Esophagus squamous epithelium (tissue), 5 donors: ENCODE data around the gene ATN1. TPM values are rescaled to one million over a fixed set of nuclear protein-coding genes. Genes with fewer than 3 reads are reported as not detected.
"Not testable (repeated sequence)": the region's sequence is repeated elsewhere in the genome, so short reads cannot be mapped to it uniquely, and the experiment has no call there.

Source experiments
- DNase-seq: peaks from one replicate; lab custom pipeline; 2025; lab: John Stamatoyannopoulos, UW
- H3K27ac ChIP-seq, 4 donors: fragments of 200-600 bp; sonication (generic); one replicate each; pipeline ENCODE4 v1.5.1; 2016 to 2019; ENCODE audit warnings: mild to moderate bottlenecking in 1 of 4
- H3K27me3 ChIP-seq, 4 donors: fragments of 200-600 bp; sonication (generic); 1 replicate in 3 of 4; 2 replicates in 1 of 4; pipeline versions ENCODE4 v1.5.1 to v1.6.0; 2017 to 2021; ENCODE audit warnings: antibody characterized with exemption in 1 of 4
- H3K36me3 ChIP-seq, 3 donors: fragments of 200-600 bp; sonication (generic); one replicate each; pipeline ENCODE4 v1.5.1; 2016 to 2019
- H3K4me1 ChIP-seq, 3 donors: fragments of 200-600 bp; sonication (generic); one replicate each; pipeline ENCODE4 v1.5.1; 2017 to 2019
- H3K4me3 ChIP-seq, 4 donors: fragments of 200-600 bp; sonication (generic); 1 replicate in 3 of 4; 2 replicates in 1 of 4; pipeline ENCODE4 v1.5.1; 2016 to 2019; ENCODE audit warnings: mild to moderate bottlenecking in 2 of 4, moderate library complexity in 1 of 4
- H3K9me3 ChIP-seq, 3 donors: fragments of 200-600 bp; sonication (generic); one replicate each; pipeline ENCODE4 v1.5.1; 2016 to 2019
- POLR2A ChIP-seq, 4 donors: fragments of 450-650 bp; IDR thresholded peaks; one replicate each; pipeline ENCODE4 v1.6.1; 2017; ENCODE audit warnings: antibody characterized with exemption in 4 of 4, mild to moderate bottlenecking in 4 of 4, moderate library complexity in 3 of 4
- WGBS, 2 donors: methylation state at CpG; one replicate each; pipeline ENCODE4 v1.1.5; 2018; 5-methylcytosine and 5-hydroxymethylcytosine counted together
- intact Hi-C: fragments of 100-400 bp; cut with DNase I; formaldehyde crosslinking; loops from one replicate; pipeline ENCODE4 v1.15.0; 2022
- total RNA-seq, 4 donors: library from RNA; depleted of rRNA; stranded (reverse); fragments of >200 nt; gene quantifications; one replicate each; pipeline ENCODE4 v1.1.0, GENCODE V29; 2016
- TF ChIP-seq, protein P1 (sequence below), 6 experiments: fragments of 450-650 bp in 4 of 6; fragments of 200-600 bp in 2 of 6; sonication (generic) in 2 of 6; IDR thresholded peaks; one replicate each; pipeline ENCODE4 v1.5.1; 2016 to 2019; ENCODE audit warnings: antibody characterized with exemption in 6 of 6, mild to moderate bottlenecking in 4 of 6, moderate library complexity in 4 of 6
- donor health status: DM: yes; HTN: yes; CAD: no.

The ATN1 gene
- total RNA-seq, 4 donors from 2014 or later: 12.2 to 28.8 (median 22.2) TPM

DNA sequence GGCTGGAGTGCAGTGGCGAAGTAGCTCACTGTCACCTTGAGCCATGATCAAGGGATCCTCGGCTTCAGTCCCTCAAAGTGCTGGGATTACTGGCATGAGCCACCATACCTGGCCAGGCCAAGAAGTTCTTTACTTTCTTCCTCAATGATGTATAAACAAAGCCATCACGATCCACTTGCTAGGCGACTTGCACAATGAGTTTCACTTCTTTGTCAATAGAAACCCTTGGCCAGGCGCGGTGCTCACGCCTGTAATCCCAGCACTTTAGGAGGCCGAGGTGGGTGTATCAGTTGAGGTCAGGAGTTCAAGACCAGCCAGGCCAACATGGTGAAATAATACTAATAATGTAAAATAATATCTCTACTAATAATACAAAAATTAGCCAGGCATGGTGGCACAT lies 40.3 kb upstream of the ATN1 start:
- no peak for DNase-seq
- intact Hi-C loops: no loop called here
- H3K27me3 ChIP-seq: no peaks in the 10 kb centered on the region
- H3K4me1 ChIP-seq: peaks cover 3 to 40% (median 6%) of the 10 kb centered on the region in 3 donors
- H3K4me3 ChIP-seq: no peak overlapping the region
- peak overlapping the region in 1 of 4 donors; percentile 44 for H3K27ac ChIP-seq
- peaks cover 0 to 32% (median 5%) of the 10 kb centered on the region in 3 donors for H3K36me3 ChIP-seq
- TF ChIP-seq, protein P1, sequence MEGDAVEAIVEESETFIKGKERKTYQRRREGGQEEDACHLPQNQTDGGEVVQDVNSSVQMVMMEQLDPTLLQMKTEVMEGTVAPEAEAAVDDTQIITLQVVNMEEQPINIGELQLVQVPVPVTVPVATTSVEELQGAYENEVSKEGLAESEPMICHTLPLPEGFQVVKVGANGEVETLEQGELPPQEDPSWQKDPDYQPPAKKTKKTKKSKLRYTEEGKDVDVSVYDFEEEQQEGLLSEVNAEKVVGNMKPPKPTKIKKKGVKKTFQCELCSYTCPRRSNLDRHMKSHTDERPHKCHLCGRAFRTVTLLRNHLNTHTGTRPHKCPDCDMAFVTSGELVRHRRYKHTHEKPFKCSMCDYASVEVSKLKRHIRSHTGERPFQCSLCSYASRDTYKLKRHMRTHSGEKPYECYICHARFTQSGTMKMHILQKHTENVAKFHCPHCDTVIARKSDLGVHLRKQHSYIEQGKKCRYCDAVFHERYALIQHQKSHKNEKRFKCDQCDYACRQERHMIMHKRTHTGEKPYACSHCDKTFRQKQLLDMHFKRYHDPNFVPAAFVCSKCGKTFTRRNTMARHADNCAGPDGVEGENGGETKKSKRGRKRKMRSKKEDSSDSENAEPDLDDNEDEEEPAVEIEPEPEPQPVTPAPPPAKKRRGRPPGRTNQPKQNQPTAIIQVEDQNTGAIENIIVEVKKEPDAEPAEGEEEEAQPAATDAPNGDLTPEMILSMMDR (IDR thresholded peaks at IDR 0.05): no peak
- no peak for TF ChIP-seq POLR2A (IDR thresholded peaks at IDR 0.05)
- no peaks in the 10 kb centered on the region for H3K9me3 ChIP-seq
- 62 to 79% methylated on average over 7 to 8 of the region's 8 CpGs for WGBS, 2 donors

DNA sequence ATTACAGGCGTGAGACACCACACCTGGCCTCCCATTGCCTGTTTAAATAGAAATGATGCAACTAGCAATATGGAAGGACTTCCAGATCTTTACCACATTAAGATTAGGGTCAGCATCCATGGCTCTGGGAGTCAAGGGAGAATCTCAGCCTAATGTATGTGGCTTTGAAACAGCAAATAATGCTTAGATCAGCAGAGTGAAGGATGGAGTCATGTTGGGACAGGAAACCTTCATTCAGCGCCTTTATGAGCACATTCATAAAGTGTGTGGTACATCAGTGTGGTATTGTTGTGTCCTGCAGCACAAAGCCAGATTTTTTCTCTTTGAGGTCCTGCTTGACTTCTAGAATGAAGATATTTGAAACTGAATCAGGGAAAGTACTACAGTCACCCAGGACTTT lies 39.4 kb upstream of the ATN1 start:
- TF ChIP-seq, protein P1 (IDR thresholded peaks at IDR 0.05): no peak
- TF ChIP-seq POLR2A (IDR thresholded peaks at IDR 0.05): no peak
- peaks cover 3 to 40% (median 6%) of the 10 kb centered on the region in 3 donors for H3K4me1 ChIP-seq
- H3K27ac ChIP-seq: peak overlapping the region in 1 of 4 donors; percentile 0
- 21 to 55% methylated on average over 1 to 2 of the region's 2 CpGs for WGBS, 2 donors
- intact Hi-C loops: no loop called here
- no peak for DNase-seq
- H3K27me3 ChIP-seq: no peaks in the 10 kb centered on the region
- no peaks in the 10 kb centered on the region for H3K9me3 ChIP-seq
- H3K4me3 ChIP-seq: no peak overlapping the region
- peaks cover 0 to 23% (median 5%) of the 10 kb centered on the region in 3 donors for H3K36me3 ChIP-seq

GRCh38 chr12:6888794-6889193 lies 39.0 kb upstream of the ATN1 start:
- H3K36me3 ChIP-seq: peaks cover 0 to 18% (median 3%) of the 10 kb centered on the region in 3 donors
- H3K9me3 ChIP-seq, DNase-seq, H3K27me3 ChIP-seq, H3K4me3 ChIP-seq, intact Hi-C loops: not testable (repeated sequence)
- peaks cover 3 to 40% (median 6%) of the 10 kb centered on the region in 3 donors for H3K4me1 ChIP-seq
- WGBS, 2 donors: 60 to 76% methylated on average over 7 of the region's 7 CpGs
- H3K27ac ChIP-seq: peak overlapping the region in 1 of 4 donors; percentile 0

GRCh38 chr12:6889775-6890573 lies 37.8 kb upstream of the ATN1 start:
- DNase-seq, H3K9me3 ChIP-seq, H3K4me3 ChIP-seq, H3K36me3 ChIP-seq, H3K27me3 ChIP-seq, intact Hi-C loops: not testable (repeated sequence)
- Histone ChIP-seq H3K4me1 (peaks cover 3 to 40% (median 6%) of the 10 kb centered on the region in 3 donors), H3K27ac (peak overlapping the region; percentile 86 to 92 (median 88))
- 85 to 92% methylated on average over 20 to 21 of the region's 21 CpGs for WGBS, 2 donors

DNA sequence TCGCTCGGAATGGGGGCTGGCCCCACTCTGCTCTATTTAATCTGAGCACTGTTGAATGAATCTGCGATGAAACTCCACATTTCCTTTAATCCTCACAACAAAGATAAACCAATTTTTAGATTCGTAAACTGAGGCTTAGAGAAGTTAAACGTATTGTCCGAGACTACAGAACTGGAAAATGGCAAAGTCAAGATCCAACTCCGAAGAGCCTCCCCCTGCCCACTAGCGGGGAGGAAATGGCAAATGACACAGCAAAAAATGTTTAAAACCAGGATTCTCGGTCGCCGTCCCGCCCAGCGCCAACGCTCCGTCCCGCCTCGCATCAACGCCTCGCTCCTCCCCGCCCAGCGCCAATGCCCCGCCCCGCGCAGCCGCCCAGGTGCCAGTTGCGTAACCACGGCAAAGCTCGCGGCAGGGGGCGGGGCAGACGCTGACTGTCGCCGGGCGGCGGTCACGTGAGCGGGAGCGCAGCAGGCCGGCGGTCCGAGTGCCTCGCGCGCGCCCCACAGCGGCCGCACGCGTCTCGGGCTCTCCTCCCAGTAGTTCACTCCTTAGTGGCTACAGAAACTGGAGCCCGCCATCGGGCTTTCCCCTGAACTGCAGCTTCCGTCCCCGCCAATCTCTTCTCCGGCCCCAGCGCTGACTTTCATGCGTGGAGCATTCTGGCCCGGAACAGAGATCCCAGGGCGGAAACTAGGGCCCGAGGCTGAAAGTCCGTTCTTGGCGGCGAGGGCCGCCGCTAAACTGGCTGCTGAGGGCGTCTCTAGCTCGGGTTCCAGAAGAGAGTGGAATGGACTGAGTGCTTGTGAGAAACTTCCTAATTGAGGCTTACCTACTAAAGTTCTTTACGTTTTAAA lies 36.7 kb upstream of the ATN1 start:
- Histone ChIP-seq H3K4me1 (peaks cover 3 to 40% (median 6%) of the 10 kb centered on the region in 3 donors), H3K27ac (peak overlapping the region; percentile 86 to 92 (median 88)), H3K9me3 (no peaks in the 10 kb centered on the region), H3K4me3 (peak overlapping the region; percentile 29 to 61 (median 50)), H3K36me3 (no peaks in the 10 kb centered on the region), H3K27me3 (no peaks in the 10 kb centered on the region)
- intact Hi-C loops: no loop called here
- WGBS, 2 donors: 2 to 15% methylated on average over 6 to 24 of the region's 68 CpGs
- TF ChIP-seq, protein P1 (IDR thresholded peaks at IDR 0.05): peak; percentile 78 to 97 (median 92)
- peak in 3 of 4 donors; percentile 34 to 67 (median 44) for TF ChIP-seq POLR2A (IDR thresholded peaks at IDR 0.05)
- peak; percentile 71 for DNase-seq
